Measurements from ENCODE around the gene FOXD2.

GRCh38 chr1:47471163-47471562 is 33.3 kb downstream of the FOXD2 start:
- TF ChIP-seq CTCF (IDR thresholded peaks at IDR 0.05) (no peak), POLR2A (IDR thresholded peaks at IDR 0.05) (no peak)
